Nephron progenitor cell (in vitro differentiated cells): ENCODE results near the gene SPTBN4.
A peak's percentile ranks its signal among the peaks of the same experiment; 100 is the strongest.

Experiments used
- DNase-seq: peaks from one replicate; pipeline ENCODE4 v3.0.0; 2021
- H3K27ac Mint-ChIP-seq: 2 replicates; pipeline ENCODE4 v1.8.0; 2021; ENCODE audit warnings: mild to moderate bottlenecking, moderate library complexity, mixed read lengths
- H3K27me3 Mint-ChIP-seq: 2 replicates; pipeline ENCODE4 v1.8.0; 2021; ENCODE audit warnings: mild to moderate bottlenecking, low read depth, mixed read lengths; ENCODE audit not compliant: poor library complexity
- H3K36me3 Mint-ChIP-seq: 2 replicates; pipeline ENCODE4 v1.8.0; 2021; ENCODE audit warnings: low read depth, mixed read lengths
- H3K4me1 Mint-ChIP-seq: 2 replicates; pipeline ENCODE4 v1.8.0; 2021; ENCODE audit warnings: mixed read lengths
- H3K4me3 Mint-ChIP-seq: 2 replicates; pipeline ENCODE4 v1.8.0; 2021; ENCODE audit warnings: mild to moderate bottlenecking, moderate library complexity, mixed read lengths
- H3K9me3 Mint-ChIP-seq: 2 replicates; pipeline ENCODE4 v1.8.0; 2021; ENCODE audit warnings: mild to moderate bottlenecking, moderate library complexity, mixed read lengths
- TF ChIP-seq, protein P1 (sequence below): fragments of 200-600 bp; sonication (generic); IDR thresholded peaks from 2 replicates; pipeline ENCODE4 v1.5.0; 2021; ENCODE audit warnings: antibody characterized with exemption

The SPTBN4 gene

DNA sequence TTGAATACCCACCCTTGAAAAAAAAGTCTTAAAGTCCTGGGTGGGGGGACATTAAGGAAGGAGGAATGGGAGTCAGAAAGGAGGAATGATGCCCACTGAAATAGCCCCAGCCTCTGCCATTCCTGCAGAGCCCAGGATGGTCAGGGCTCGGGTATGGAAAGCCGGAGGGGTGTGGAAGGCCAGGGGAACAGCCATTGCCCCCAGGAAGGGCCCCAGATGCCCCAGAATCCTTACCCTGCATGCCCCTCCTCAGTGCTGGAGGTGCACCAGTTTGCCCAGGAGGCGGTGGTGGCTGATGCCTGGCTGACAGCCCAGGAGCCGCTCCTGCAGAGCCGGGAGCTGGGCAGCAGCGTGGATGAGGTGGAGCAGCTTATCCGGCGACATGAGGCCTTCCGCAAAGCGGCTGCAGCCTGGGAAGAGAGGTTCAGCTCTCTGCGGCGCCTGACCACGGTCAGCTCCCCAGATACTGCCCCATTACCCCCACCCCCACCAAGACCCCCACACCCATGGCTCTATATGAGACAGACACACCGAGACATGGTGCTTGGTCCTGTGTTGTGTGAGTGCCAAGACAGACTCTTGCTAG, 99.2 kb downstream of the SPTBN4 start:
- Mint-ChIP-seq H3K4me3 (peak overlapping the region; percentile 60), H3K9me3 (peaks cover 6% of the 10 kb centered on the region), H3K36me3 (no peaks in the 10 kb centered on the region), H3K27ac (no peak overlapping the region), H3K27me3 (peaks cover 96% of the 10 kb centered on the region), H3K4me1 (peaks cover 10% of the 10 kb centered on the region)
- TF ChIP-seq, protein P1, sequence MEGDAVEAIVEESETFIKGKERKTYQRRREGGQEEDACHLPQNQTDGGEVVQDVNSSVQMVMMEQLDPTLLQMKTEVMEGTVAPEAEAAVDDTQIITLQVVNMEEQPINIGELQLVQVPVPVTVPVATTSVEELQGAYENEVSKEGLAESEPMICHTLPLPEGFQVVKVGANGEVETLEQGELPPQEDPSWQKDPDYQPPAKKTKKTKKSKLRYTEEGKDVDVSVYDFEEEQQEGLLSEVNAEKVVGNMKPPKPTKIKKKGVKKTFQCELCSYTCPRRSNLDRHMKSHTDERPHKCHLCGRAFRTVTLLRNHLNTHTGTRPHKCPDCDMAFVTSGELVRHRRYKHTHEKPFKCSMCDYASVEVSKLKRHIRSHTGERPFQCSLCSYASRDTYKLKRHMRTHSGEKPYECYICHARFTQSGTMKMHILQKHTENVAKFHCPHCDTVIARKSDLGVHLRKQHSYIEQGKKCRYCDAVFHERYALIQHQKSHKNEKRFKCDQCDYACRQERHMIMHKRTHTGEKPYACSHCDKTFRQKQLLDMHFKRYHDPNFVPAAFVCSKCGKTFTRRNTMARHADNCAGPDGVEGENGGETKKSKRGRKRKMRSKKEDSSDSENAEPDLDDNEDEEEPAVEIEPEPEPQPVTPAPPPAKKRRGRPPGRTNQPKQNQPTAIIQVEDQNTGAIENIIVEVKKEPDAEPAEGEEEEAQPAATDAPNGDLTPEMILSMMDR: no peak
- DNase-seq: no peak

DNA sequence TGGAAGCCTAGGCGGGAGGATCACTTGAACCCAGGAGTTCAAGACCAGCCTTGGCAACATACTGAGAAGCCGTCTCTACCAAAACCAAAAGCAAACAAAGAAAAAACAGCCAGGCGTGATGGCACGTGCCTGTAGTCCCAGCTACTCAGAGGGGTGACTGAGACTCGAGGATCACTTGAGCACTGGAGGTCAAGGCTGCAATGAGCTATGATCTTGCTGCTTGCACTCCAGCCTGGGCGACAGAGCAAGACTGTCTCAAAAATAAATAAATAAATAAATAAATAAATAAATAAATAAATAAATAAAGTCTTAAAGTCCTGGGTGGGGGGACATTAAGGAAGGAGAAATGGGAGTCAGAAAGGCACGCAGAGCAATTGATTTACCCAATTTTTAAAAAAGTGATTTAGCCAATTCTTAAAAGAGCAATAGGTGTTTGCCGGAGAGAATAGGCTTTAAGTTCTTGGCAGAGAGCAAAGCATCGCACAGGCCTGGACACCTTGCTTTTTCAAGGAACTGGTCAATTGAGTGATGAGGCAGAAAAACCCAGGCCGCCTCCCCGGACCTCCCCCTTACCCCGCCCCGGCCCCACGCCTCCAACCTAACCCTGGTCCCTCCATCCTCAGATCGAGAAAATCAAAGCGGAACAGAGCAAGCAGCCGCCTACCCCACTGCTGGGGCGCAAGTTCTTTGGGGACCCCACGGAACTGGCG, 100.4 kb downstream of the SPTBN4 start:
- Mint-ChIP-seq H3K27me3 (peaks cover 89% of the 10 kb centered on the region), H3K36me3 (no peaks in the 10 kb centered on the region), H3K27ac (no peak overlapping the region), H3K4me1 (peaks cover 12% of the 10 kb centered on the region), H3K4me3 (peak overlapping the region; percentile 23), H3K9me3 (peaks cover 6% of the 10 kb centered on the region)
- peak; percentile 32 for DNase-seq
- TF ChIP-seq, protein P1: no peak

- Mint-ChIP-seq H3K36me3 (no peaks in the 10 kb centered on the region), H3K27me3 (peaks cover 88% of the 10 kb centered on the region), H3K9me3 (peaks cover 6% of the 10 kb centered on the region), H3K4me3 (peak overlapping the region; percentile 34), H3K4me1 (peaks cover 12% of the 10 kb centered on the region), H3K27ac (no peak overlapping the region)
- peak; percentile 53 for DNase-seq
- TF ChIP-seq, protein P1: no peak
Measured at GRCh38 chr19:40567750-40568494, 101.1 kb downstream of the SPTBN4 start.

DNA sequence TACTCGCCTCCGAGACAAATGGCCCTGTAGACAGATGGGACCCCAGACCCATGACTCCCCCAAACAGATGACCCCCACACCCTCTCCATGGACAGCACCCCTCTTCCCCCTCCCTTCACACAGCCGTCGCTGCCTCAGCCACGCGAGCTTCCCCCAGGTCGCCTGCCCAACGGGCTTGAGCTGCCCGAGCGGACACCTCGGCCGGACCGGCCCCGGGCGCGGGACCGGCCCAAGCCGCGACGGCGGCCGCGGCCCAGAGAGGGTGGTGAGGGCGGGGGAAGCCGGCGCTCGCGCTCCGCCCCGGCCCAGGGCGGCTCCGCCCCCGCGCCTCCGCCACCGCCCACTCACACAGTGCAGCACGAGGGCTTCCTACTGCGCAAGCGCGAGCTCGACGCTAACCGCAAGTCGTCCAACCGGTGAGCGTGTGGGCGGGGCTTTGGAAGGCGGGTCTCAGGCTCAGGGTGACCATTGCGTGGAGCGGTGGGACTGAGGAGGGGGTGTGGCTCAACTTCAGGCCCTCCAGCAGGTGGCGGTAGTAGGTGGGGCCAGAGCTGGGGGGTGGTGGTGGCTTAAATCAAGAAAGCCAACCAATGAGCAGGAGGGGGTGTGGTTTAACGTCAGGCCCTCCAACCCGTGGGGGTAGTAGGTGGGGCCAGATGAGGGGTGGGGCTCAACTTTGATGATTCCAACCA, 103.7 kb downstream of the SPTBN4 start:
- Mint-ChIP-seq H3K4me3 (peak overlapping the region; percentile 76), H3K27ac (no peak overlapping the region), H3K4me1 (peaks cover 12% of the 10 kb centered on the region), H3K27me3 (peaks cover 76% of the 10 kb centered on the region), H3K9me3 (peaks cover 6% of the 10 kb centered on the region), H3K36me3 (no peaks in the 10 kb centered on the region)
- TF ChIP-seq, protein P1: no peak
- DNase-seq: peak; percentile 100

- peaks cover 71% of the 10 kb centered on the region for H3K27me3 Mint-ChIP-seq
- peaks cover 6% of the 10 kb centered on the region for H3K9me3 Mint-ChIP-seq
- H3K4me3 Mint-ChIP-seq: peak overlapping the region; percentile 57
- peaks cover 14% of the 10 kb centered on the region for H3K4me1 Mint-ChIP-seq
- H3K36me3 Mint-ChIP-seq: no peaks in the 10 kb centered on the region
- no peak for DNase-seq
- TF ChIP-seq, protein P1: no peak
- no peak overlapping the region for H3K27ac Mint-ChIP-seq
Measured at GRCh38 chr19:40571005-40571318, 104.2 kb downstream of the SPTBN4 start.
